GM23338 (cell line): ENCODE measurements around the gene FAM98C.

Experiments
- TF ChIP-seq, protein P1 (sequence below), 2 experiments: fragments of 200-600 bp in 1 of 2; sonication (generic) in 1 of 2; conservative IDR thresholded peaks; 2 replicates each; pipeline versions ENCODE4 v1.5.1 to v1.6.1; 2016 to 2017; ENCODE audit warnings: antibody characterized with exemption in 2 of 2, low read depth in 2 of 2, mild to moderate bottlenecking in 2 of 2, moderate library complexity in 1 of 2
- TF ChIP-seq, protein P2 (sequence below): IDR thresholded peaks from one replicate; pipeline ENCODE4 v1.6.1; 2018; ENCODE audit warnings: antibody characterized with exemption; ENCODE audit not compliant: unreplicated experiment

DNA sequence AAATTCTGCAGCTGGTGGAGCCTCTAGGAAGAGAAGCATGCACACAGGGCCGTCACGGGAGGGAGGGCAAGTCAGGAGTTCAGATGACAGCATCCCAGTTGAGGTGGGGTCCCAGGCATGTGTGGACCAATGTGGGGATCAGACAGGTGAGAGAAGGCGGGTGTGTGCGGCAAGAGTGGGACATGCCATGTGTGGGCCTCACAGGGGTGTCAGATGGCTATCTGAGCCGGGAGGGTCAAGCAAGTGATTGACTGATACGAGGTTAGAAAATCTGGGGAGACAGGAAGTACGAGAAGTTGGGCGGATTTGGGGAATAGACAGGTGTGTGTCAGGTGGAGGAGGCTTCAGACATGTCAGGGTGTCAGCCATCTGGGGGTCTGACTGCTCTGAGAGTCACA is 14.3 kb downstream of the FAM98C start:
- TF ChIP-seq, protein P1, sequence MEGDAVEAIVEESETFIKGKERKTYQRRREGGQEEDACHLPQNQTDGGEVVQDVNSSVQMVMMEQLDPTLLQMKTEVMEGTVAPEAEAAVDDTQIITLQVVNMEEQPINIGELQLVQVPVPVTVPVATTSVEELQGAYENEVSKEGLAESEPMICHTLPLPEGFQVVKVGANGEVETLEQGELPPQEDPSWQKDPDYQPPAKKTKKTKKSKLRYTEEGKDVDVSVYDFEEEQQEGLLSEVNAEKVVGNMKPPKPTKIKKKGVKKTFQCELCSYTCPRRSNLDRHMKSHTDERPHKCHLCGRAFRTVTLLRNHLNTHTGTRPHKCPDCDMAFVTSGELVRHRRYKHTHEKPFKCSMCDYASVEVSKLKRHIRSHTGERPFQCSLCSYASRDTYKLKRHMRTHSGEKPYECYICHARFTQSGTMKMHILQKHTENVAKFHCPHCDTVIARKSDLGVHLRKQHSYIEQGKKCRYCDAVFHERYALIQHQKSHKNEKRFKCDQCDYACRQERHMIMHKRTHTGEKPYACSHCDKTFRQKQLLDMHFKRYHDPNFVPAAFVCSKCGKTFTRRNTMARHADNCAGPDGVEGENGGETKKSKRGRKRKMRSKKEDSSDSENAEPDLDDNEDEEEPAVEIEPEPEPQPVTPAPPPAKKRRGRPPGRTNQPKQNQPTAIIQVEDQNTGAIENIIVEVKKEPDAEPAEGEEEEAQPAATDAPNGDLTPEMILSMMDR (conservative IDR thresholded peaks at IDR 0.05; ENCODE audit: low read depth in 2 of 2), result no peak
- TF ChIP-seq, protein P2, sequence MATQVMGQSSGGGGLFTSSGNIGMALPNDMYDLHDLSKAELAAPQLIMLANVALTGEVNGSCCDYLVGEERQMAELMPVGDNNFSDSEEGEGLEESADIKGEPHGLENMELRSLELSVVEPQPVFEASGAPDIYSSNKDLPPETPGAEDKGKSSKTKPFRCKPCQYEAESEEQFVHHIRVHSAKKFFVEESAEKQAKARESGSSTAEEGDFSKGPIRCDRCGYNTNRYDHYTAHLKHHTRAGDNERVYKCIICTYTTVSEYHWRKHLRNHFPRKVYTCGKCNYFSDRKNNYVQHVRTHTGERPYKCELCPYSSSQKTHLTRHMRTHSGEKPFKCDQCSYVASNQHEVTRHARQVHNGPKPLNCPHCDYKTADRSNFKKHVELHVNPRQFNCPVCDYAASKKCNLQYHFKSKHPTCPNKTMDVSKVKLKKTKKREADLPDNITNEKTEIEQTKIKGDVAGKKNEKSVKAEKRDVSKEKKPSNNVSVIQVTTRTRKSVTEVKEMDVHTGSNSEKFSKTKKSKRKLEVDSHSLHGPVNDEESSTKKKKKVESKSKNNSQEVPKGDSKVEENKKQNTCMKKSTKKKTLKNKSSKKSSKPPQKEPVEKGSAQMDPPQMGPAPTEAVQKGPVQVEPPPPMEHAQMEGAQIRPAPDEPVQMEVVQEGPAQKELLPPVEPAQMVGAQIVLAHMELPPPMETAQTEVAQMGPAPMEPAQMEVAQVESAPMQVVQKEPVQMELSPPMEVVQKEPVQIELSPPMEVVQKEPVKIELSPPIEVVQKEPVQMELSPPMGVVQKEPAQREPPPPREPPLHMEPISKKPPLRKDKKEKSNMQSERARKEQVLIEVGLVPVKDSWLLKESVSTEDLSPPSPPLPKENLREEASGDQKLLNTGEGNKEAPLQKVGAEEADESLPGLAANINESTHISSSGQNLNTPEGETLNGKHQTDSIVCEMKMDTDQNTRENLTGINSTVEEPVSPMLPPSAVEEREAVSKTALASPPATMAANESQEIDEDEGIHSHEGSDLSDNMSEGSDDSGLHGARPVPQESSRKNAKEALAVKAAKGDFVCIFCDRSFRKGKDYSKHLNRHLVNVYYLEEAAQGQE, result no peak
